GM12865 (cell line): Measurements from ENCODE around the gene LIPC.

Source experiments
- DNase-seq: peaks from one replicate; pipeline ENCODE4 v3.0.0; 2010; ENCODE audit warnings: low read depth
- H3K4me3 ChIP-seq: 2 replicates; pipeline ENCODE4 v1.5.1; 2011; ENCODE audit warnings: mild to moderate bottlenecking, low read depth, low read length, control low read depth
- CTCF ChIP-seq: IDR thresholded peaks from 2 replicates; pipeline ENCODE4 v1.5.1; 2011; ENCODE audit warnings: low read length, control low read depth, low read depth, inconsistent platforms; ENCODE audit not compliant: insufficient read depth; ENCODE audit errors: missing control alignments

LIPC gene

GRCh38 chr15:58475573-58476524, 44.1 kb downstream of the LIPC start:
- TF ChIP-seq CTCF, result no peak
- H3K4me3 ChIP-seq, result no peak overlapping the region
- no peak for DNase-seq

GRCh38 chr15:58476525-58477162, 44.9 kb downstream of the LIPC start:
- no peak for DNase-seq
- H3K4me3 ChIP-seq, result no peak overlapping the region
- no peak for TF ChIP-seq CTCF

GRCh38 chr15:58477170-58477569, 45.4 kb downstream of the LIPC start:
- no peak for DNase-seq
- H3K4me3 ChIP-seq, result no peak overlapping the region
- no peak for TF ChIP-seq CTCF

- H3K4me3 ChIP-seq, result no peak overlapping the region
- no peak for DNase-seq
- no peak for TF ChIP-seq CTCF
Observed at GRCh38 chr15:58478035-58478434, 46.2 kb downstream of the LIPC start.

GRCh38 chr15:58478579-58478978, 46.8 kb downstream of the LIPC start:
- no peak for DNase-seq
- no peak overlapping the region for H3K4me3 ChIP-seq
- no peak for TF ChIP-seq CTCF

GRCh38 chr15:58479941-58480340, 48.1 kb downstream of the LIPC start:
- no peak overlapping the region for H3K4me3 ChIP-seq
- no peak for TF ChIP-seq CTCF
- DNase-seq, result no peak
